ENCODE data around the gene PTPRU. TPM values are rescaled to one million over a fixed set of nuclear protein-coding genes. Genes with fewer than 3 reads are reported as not detected.

Gene PTPRU
- total RNA-seq, 1 donor from 2014 or later: 23.6 TPM

- no peak for DNase-seq
These were observed 102.7 kb downstream of the PTPRU start for GRCh38 chr1:29338908-29339575.

- DNase-seq: no peak
These were observed 105.6 kb downstream of the PTPRU start for GRCh38 chr1:29341936-29342335.

- DNase-seq: peak; percentile 24
These were observed 106.0 kb downstream of the PTPRU start for GRCh38 chr1:29342351-29342750.

GRCh38 chr1:29342983-29343382 is 106.7 kb downstream of the PTPRU start:
- DNase-seq: no peak

GRCh38 chr1:29343476-29343875 is 107.2 kb downstream of the PTPRU start:
- no peak for DNase-seq

GRCh38 chr1:29343908-29344307 is 107.6 kb downstream of the PTPRU start:
- no peak for DNase-seq

GRCh38 chr1:29344336-29344735 is 108.0 kb downstream of the PTPRU start:
- no peak for DNase-seq

- DNase-seq: no peak
These were observed 110.3 kb downstream of the PTPRU start for GRCh38 chr1:29346576-29346975.

- no peak for DNase-seq
These were observed 113.7 kb downstream of the PTPRU start for GRCh38 chr1:29349871-29350491.

- no peak for DNase-seq
These were observed 116.5 kb downstream of the PTPRU start for GRCh38 chr1:29352719-29353420.

- DNase-seq: no peak
These were observed 118.3 kb downstream of the PTPRU start for GRCh38 chr1:29354511-29355098.

GRCh38 chr1:29355375-29355774 is 119.1 kb downstream of the PTPRU start:
- no peak for DNase-seq

GRCh38 chr1:29356663-29357062 is 120.3 kb downstream of the PTPRU start:
- no peak for DNase-seq

GRCh38 chr1:29357452-29357851 is 121.1 kb downstream of the PTPRU start:
- no peak for DNase-seq

- DNase-seq: no peak
These were observed 121.9 kb downstream of the PTPRU start for GRCh38 chr1:29358183-29358582.

- no peak for DNase-seq
These were observed 124.4 kb downstream of the PTPRU start for GRCh38 chr1:29360768-29361167.

- no peak for DNase-seq
These were observed 125.4 kb downstream of the PTPRU start for GRCh38 chr1:29361686-29362085.

- no peak for DNase-seq
These were observed 125.8 kb downstream of the PTPRU start for GRCh38 chr1:29362116-29362515.

GRCh38 chr1:29362764-29363163 is 126.4 kb downstream of the PTPRU start:
- DNase-seq: no peak

GRCh38 chr1:29363536-29363935 is 127.2 kb downstream of the PTPRU start:
- no peak for DNase-seq

GRCh38 chr1:29364101-29364678 is 127.9 kb downstream of the PTPRU start:
- DNase-seq: no peak

GRCh38 chr1:29365906-29366670 is 129.8 kb downstream of the PTPRU start:
- DNase-seq: no peak

All from occipital lobe (tissue), 2 donors.